ENCODE data around the gene THOC7.
A peak's percentile ranks its signal among the peaks of the same experiment; 100 is the strongest.

Gene THOC7

GRCh38 chr3:63886858-63887257, 23.3 kb upstream of the THOC7 start:
- Histone ChIP-seq H3K4me3 (no peak overlapping the region), H3K27ac (no peak overlapping the region)

- no peak overlapping the region for H3K27ac ChIP-seq
- no peak overlapping the region for H3K4me3 ChIP-seq
These were observed 17.0 kb upstream of the THOC7 start for GRCh38 chr3:63880653-63881052.

DNA sequence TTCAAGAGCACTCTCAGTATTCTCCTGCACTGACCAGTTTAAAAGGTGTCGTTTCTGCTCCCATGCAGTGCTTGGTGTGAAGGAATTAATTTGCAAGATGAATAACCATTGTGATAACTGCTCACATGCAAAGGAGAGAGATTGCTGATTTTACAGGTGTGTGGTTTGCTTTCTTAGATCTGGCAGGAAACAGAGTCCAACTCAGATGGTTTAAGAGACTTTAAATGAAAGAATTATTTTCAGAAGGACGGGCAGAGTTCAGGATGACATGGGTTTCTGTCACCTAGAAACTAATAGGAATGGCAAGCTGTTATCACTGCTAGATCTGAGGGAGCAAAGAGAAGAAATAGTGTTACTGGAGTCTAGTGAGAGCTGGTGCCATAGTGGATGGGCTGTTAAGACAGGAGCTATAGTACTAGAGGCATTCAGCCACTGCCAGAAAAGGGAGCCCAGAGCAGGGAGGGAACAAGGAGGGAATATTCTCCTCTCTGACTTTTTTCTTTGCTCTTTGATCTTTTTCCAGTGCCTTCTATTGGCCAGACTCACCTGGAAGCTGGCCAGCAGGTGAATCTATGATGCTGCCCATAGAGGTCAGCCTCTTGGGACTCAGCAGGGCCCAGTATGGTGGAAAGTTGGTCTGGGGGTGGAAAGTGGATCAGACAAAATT, 14.9 kb upstream of the THOC7 start:
- Histone ChIP-seq H3K27ac (no peak overlapping the region), H3K4me3 (no peak overlapping the region)

DNA sequence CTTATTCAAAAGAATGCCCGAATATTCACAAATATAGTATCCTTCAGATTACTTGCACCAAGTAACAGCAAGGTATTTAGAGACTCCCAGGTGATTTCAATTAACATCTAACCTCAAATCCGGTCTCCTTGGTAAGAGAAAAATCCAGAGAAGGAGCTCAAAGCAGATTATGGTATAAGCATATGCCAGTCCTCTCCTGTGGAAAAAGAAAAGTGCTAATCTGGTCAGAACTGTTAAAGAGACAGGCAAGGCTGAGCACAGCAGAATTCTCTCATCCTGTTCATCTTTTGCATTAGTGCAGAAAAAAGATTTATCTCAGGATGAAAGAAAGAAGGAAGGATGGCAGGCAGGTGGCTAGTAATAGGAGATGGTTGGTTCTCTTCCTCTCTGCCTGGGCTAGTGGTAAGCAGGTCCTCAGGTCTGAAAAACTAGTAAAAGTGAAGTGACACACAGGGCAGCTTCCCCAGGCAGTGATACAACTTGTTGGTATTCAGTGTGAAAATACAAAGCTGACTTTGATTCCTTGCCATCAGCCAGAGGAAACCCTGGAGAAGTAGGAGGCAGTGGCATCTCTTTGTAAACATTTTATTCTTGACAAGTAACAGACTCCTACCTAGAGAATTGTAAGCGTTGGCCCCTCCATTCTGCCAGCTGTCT, 14.3 kb upstream of the THOC7 start:
- Histone ChIP-seq H3K27ac (no peak overlapping the region), H3K4me3 (no peak overlapping the region)

DNA sequence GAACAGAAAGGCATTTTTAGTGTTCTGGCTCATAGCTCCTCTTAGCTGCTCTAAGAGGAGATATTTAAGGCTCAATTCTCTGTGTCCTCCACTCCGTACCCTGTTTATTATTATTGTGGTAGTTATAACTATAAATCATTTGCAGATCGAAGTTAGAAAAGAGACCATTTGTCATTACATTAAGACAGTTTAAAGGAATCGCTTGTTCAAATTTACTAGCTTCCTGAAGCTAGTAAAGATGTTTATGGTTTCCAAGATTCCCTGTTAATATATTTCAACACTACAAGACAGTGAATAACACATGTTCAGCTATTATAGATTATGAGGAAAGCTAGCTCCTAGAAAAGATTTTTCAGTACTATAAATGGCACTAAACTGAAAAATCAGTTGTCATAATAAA, 12.7 kb upstream of the THOC7 start:
- Histone ChIP-seq H3K4me3 (no peak overlapping the region), H3K27ac (no peak overlapping the region)

DNA sequence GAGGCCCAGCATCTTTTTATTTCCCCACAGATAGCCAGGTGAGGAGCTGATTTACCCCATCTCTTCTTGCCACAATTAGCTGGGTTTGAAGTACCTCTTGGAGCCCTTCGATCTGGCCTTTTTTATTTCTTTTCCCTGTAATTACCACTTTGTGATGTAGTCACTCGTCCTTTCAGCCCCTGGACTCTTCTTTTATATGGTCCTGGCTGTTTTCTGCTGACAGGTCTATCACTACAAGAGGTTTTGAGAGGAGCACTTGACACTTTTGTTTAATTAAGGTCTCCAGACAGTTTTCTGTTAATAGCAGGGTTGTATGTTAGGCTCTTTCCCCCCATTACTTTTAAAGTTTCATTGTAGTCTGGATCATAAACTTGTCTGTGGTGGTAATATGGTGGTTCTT, 11.9 kb upstream of the THOC7 start:
- H3K4me3 ChIP-seq, result no peak overlapping the region
- H3K27ac ChIP-seq, result no peak overlapping the region

DNA sequence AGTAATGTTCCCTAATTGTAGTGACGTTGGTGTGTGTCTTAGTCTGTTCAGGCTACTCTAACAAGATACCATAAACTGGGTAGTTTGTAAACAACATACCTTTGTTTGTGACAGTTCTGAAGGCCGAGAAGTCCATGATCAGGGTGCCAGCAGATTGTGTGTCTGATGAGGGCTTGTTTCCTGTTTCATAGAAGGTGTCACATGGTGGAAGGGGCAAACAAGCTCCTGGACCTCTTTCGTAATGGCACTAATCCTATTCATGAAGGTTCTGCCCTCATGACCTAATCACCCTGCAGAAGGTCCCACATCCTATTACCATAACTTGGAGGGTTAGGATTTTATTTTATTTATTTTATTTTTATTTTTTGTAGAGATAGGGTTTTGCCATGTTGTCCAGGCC, 11.2 kb upstream of the THOC7 start:
- Histone ChIP-seq H3K27ac (no peak overlapping the region), H3K4me3 (no peak overlapping the region)

- Histone ChIP-seq H3K27ac (no peak overlapping the region), H3K4me3 (no peak overlapping the region)
These were observed 8.7 kb upstream of the THOC7 start for GRCh38 chr3:63872135-63872924.

GRCh38 chr3:63870615-63871005, 7.0 kb upstream of the THOC7 start:
- H3K27ac ChIP-seq, result no peak overlapping the region
- H3K4me3 ChIP-seq, result no peak overlapping the region

- Histone ChIP-seq H3K4me3 (no peak overlapping the region), H3K27ac (no peak overlapping the region)
These were observed 6.5 kb upstream of the THOC7 start for GRCh38 chr3:63869940-63870614.

DNA sequence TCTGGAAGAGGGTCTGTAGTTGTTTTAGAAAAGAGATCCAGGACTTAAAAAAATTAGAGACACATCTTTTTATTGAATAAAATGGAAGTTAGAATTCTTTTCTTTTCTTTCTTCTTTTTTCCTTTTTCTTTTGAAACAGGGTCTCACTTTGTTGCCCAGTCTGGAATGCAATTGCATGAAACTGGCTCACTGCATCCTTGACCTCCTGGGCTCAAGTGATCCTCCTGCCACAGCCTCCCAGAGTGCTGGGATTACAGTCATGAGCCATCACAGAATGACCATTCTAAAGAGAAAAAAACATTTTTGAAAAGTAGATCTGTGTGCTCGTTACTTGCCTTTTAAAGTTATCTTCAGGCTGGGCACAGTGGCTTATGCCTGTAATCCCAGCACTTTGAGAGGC, 3.6 kb upstream of the THOC7 start:
- Histone ChIP-seq H3K27ac (no peak overlapping the region), H3K4me3 (no peak overlapping the region)

DNA sequence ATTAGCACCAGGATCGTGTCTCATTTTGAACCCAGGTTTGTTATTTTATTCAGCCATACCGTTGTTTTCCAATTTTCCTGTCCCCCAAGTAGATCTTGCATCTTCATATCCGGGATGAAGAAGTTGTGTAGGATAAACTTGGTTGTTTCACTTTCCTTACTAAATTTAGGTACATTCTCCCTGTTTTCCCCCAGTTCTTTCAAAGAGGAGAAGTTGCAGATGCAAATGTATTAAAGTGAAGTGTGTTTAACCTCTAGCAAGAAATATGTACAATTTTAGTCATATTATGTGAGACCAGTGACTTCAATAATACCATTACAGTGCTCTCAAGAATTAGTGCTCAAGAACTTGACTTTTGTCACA, 1.3 kb upstream of the THOC7 start:
- Histone ChIP-seq H3K4me3 (peak overlapping the region; percentile 63 to 98 (median 93)), H3K27ac (peak overlapping the region in 19 of 21 experiments; percentile 89 to 98 (median 95))

DNA sequence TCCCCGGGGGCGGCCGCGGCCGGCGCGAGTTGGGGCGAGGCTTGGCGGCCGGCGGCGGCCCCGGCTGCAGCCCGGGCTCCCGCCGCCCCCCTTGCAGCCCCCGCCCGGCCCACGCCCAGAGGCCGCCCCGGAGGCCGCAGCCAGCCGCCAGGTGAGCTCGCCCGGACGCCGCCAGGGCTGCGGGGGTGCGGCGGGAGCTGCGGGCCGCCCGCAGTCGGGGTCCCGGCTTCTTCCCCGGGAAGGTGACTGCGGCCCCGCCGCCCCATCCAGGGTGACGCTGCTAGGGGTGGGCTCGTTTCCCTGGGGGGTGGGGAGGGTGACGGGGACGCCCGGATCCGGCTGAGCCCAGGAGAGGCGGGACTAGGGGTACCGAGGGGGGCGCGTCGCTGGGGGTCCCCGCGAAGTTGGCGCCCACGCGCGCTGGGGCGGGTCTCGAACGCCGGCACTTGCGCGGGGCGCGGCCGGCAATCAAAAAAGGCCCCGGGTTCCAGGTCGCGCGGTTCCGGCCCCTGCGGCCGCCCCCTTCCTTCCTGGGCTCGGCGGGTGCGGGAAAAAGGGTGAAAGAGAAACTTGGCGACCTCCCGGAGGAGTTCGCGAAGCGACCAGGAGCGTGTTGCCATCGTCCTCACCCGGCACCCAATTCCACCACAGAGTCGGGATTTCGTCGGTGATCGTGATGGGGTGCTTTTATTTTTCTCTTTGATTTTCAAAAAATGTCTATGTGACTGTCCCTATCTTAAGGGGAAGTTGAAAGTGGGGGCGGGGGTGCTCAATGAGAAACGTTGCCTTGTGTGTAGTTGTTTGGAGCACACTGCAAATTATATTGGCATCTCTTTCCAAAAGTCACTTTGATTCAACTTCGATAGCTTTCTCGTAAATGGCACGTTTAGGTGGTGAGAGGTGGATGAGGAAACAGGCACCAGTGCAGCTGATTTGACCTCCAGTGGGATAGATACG, 681 bp upstream of the THOC7 start:
- Histone ChIP-seq H3K27ac (peak overlapping the region; percentile 65 to 98 (median 95)), H3K4me3 (peak overlapping the region; percentile 63 to 98 (median 93))

DNA sequence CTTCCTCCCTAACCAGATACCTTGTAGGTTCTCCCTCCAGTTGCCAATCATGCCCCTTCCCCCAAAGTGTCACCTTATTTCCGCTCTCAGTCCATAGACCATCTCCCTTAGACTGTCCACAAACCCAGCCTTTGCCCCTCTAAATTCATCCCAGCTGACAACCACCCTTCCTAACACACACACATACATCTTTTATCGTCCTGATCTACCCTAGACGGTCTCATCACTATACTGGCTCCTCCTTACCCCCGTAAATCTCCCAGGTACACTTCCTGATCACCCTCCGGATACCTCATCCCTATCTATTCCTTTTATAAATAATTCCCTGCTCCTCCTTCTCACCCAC, 828 bp downstream of the THOC7 start:
- peak overlapping the region; percentile 61 to 99 (median 93) for H3K4me3 ChIP-seq
- H3K27ac ChIP-seq, result peak overlapping the region in 20 of 21 experiments; percentile 83 to 99 (median 98)

DNA sequence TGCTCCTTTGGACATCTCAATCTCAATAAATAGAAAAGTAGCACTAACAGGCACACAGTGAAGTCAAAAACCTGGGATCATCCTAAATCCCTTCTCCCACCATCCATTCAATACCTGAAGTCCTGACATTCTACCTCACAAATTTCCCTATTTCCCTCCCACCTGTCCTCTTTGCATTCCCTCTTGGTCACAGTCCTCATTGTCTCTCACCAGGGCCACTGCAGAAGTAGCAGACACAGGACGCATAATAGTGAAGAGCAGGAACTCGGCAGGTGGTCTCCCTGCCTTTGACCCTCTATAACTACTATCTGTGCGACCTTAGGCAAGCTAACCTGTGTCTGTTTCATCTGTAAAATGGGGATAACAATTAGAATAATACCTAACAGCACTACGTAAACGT, 2.3 kb downstream of the THOC7 start:
- H3K27ac ChIP-seq, result no peak overlapping the region

DNA sequence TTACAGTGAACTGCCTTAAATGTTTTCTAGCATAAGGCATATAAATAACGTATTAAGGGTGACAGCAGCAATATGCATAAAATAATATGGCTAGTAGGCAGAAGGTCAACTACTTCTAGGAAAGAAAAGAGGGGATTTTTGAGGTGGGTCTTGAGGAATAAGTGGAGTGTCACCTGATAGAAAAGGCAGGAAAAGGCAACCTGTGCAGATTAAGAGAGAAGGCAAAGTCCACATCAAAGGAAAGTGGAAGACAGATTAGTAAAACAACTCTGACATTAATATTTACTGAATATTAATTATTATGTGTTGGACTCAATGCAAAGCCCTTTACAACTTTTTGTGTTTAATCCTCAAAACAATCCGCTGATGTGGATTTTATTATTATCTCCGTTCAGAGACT, 2.8 kb downstream of the THOC7 start:
- H3K4me3 ChIP-seq, result no peak overlapping the region
- no peak overlapping the region for H3K27ac ChIP-seq

More for the DNA sequence above, 2.3 kb downstream of the THOC7 start:
- no peak overlapping the region for H3K4me3 ChIP-seq

DNA sequence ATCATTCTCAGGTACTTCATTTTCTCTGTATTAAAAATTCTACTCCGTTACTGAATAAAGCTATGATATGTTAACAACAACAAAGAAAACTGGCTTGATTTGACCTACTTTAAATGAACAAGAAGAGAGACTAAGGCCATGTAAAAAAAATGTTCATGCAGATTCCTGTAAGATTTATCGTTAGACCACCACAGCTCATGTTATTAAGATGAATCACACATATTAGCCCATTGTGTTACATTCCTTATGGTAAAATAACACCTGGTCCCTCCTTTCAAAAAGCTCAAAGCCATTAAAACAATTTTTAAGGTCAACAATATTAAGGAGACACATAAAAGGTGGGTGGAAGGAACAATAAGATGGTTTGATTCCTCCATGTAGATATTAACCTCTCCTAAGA, 6.3 kb downstream of the THOC7 start:
- H3K27ac ChIP-seq, result no peak overlapping the region
- no peak overlapping the region for H3K4me3 ChIP-seq

DNA sequence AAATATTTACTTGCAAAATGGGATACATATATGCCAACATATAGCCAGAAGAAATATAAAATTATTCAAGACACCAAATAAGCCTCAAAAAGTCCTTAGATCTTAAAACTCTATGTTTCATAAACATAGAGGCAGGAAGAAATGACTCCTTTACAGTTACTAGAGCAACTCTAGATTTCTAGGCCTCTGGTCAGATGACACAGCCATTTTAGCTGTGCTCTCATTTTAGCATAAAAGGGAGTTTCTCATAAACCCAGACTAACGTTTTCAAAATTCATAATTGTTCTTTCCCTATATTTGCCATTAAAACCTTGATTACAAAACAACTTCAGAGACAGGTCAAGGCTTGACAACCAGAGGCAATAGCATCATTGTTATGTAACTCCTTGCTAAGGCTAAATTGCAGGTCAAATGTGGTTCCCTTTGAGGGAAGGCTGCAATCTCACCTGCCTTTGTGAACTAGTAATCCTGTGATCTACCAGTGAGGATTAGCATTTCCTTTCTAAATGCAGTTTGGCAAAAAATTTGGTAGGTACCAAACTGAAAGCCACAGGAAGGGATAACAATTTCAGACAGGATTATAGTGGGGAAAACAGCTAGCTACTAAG, 8.2 kb downstream of the THOC7 start:
- Histone ChIP-seq H3K4me3 (no peak overlapping the region), H3K27ac (peak overlapping the region in 1 of 21 experiments; percentile 35)

DNA sequence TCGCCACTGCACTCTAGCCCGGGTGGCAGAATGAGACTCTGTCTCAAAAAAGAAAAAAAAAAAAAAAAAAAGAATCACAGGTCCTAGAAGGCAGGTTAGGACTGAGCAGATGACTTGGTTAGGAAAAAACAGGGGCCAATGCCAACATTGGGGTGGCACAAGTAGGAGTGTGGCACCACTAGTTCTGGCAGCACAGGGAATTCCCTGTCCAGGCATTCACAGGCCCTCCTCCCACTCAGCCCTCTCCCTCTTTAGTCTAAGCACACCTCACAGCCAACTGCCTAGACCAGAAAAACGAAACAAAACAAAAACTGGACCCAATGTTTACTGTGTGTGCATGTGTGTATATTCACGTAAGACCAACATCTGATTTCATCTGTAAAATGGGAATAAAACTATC, 10.5 kb downstream of the THOC7 start:
- Histone ChIP-seq H3K4me3 (no peak overlapping the region), H3K27ac (peak overlapping the region in 1 of 21 experiments; percentile 14)
